ENCODE data around the gene FUBP1.

DNA sequence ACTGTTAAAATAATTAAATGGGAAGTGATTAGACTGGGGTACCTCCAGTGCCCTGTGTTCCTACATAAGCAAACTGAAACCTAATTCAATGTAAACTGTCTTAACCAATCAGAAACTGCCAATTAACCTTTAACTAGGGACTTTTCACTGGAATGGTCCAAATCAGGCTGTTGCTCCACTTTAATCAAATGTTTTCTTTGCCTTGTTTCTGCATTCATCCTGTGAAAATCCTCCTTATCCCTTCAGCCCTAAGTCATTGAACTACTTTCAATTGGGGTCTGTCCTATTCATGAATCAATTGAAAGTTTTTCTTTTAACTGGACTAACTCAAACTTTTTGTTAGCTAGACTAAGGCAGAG lies 5.1 kb upstream of the FUBP1 start:
- TF ChIP-seq POLR2AphosphoS5 (IDR thresholded peaks at IDR 0.05; ENCODE audit: low read depth, low read length) (no peak), POLR2A (IDR thresholded peaks at IDR 0.05; ENCODE audit: low read depth, low read length) (no peak), SPI1 (IDR thresholded peaks at IDR 0.05; ENCODE audit: low read depth, low read length) (no peak), POU2F2 (IDR thresholded peaks at IDR 0.05; ENCODE audit: low read depth, low read length) (no peak)
